Activated CD8-positive, alpha-beta memory T cell treated with anti-CD3 and anti-CD28 coated beads for 4 hours (primary cell): ENCODE measurements around the gene DNAJB8.

Source experiments
- DNase-seq, 2 donors: peaks; one replicate each; pipeline ENCODE4 v3.0.0-alpha.2; 2020; ENCODE audit warnings: low read depth in 2 of 2

The DNAJB8 gene

GRCh38 chr3:128494367-128494650, 27.6 kb upstream of the DNAJB8 start:
- no peak for DNase-seq

GRCh38 chr3:128493570-128494366, 27.1 kb upstream of the DNAJB8 start:
- no peak for DNase-seq

- DNase-seq: no peak
Measured at GRCh38 chr3:128492671-128493569, 26.2 kb upstream of the DNAJB8 start, which contains the start of gene GATA2. Gene GATA2 (minus strand): TSS chr3:128493201. CDS start chr3:128487031, 6,170 bp downstream.

GRCh38 chr3:128491941-128492670, 25.4 kb upstream of the DNAJB8 start:
- no peak for DNase-seq

- no peak for DNase-seq
Measured at GRCh38 chr3:128491691-128491940, 24.9 kb upstream of the DNAJB8 start.

GRCh38 chr3:128490915-128491690, 24.4 kb upstream of the DNAJB8 start:
- DNase-seq: no peak

GRCh38 chr3:128490650-128490914, 23.9 kb upstream of the DNAJB8 start:
- DNase-seq: no peak

- DNase-seq: no peak
Measured at GRCh38 chr3:128489927-128490649, 23.4 kb upstream of the DNAJB8 start.

- no peak for DNase-seq
Measured at GRCh38 chr3:128489674-128489926, 22.9 kb upstream of the DNAJB8 start.

GRCh38 chr3:128488991-128489673, 22.4 kb upstream of the DNAJB8 start:
- DNase-seq: no peak

GRCh38 chr3:128488636-128488990, 21.9 kb upstream of the DNAJB8 start:
- DNase-seq: no peak

GRCh38 chr3:128487813-128488635, 21.3 kb upstream of the DNAJB8 start:
- DNase-seq: no peak

GRCh38 chr3:128487538-128487812, 20.8 kb upstream of the DNAJB8 start:
- no peak for DNase-seq

GRCh38 chr3:128486681-128487537, 20.2 kb upstream of the DNAJB8 start:
- DNase-seq: no peak

- no peak for DNase-seq
Measured at GRCh38 chr3:128486205-128486628, 19.5 kb upstream of the DNAJB8 start.

- no peak for DNase-seq
Measured at GRCh38 chr3:128485282-128486204, 18.9 kb upstream of the DNAJB8 start.

- DNase-seq: no peak
Measured at GRCh38 chr3:128484404-128485281, 18.0 kb upstream of the DNAJB8 start.
